HCT116 (cell line): ENCODE data around the gene KRT5.

ENCODE experiments used
- EZH2 ChIP-seq: fragments of 200-600 bp; sonication (generic); IDR thresholded peaks from 2 replicates; pipeline ENCODE4 v1.6.1; 2017; ENCODE audit warnings: antibody characterized with exemption, mixed run types
- SRF ChIP-seq: IDR thresholded peaks from 2 replicates; pipeline ENCODE4 v1.6.1; 2012; ENCODE audit warnings: low read depth
- TF ChIP-seq, protein P1 (sequence below), 3 experiments: fragments of 200-600 bp in 1 of 3; sonication (generic) in 1 of 3; IDR thresholded peaks in 2 of 3; conservative IDR thresholded peaks in 1 of 3; 2 replicates each; pipeline ENCODE4 v1.5.1; 2012 to 2017; ENCODE audit warnings: low read depth in 2 of 3, low read length in 2 of 3, antibody characterized with exemption in 1 of 3, borderline replicate concordance in 1 of 3, control low read depth in 1 of 3, mild to moderate bottlenecking in 1 of 3, mixed read lengths in 1 of 3, mixed run types in 1 of 3, moderate library complexity in 1 of 3; ENCODE audit not compliant: insufficient read depth in 1 of 3

DNA sequence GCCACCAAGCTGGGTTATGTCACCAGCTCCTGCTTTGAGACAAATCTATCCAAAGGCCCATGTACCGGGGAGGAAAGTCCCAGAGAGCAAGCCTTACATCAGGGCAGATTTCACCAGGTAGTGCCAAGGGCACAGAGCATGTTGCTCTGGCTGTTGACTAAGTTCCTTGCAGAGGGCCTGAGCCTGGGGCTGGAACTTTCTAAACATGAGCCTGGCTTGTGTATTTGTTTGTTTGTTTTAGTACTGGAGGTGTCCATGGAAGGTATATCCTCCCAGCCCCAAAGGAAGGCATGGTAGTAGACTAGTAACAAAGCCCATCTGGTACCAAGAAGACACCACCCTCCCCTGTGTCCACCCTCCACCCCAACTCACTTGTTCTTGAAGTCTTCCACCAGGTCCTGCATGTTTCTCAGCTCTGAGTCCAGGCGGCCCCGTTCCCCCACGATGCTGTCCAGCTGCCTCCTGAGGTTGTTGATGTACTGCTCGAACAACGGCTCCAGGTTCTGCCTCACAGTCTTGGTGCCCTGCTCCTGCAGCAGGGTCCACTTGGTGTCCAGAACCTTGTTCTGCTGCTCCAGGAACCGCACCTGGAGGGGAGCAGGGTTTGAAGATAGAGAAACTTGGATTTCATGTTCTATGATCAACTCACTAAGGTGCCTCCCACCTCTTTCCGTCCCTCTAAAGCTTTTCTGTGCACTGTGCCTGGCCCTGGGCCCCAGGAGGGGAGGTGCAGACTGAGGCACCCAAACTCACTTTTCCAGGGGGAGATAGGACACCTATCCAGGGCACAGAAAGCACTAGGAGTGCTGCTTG, 1.4 kb downstream of the KRT5 start:
- TF ChIP-seq, protein P1, sequence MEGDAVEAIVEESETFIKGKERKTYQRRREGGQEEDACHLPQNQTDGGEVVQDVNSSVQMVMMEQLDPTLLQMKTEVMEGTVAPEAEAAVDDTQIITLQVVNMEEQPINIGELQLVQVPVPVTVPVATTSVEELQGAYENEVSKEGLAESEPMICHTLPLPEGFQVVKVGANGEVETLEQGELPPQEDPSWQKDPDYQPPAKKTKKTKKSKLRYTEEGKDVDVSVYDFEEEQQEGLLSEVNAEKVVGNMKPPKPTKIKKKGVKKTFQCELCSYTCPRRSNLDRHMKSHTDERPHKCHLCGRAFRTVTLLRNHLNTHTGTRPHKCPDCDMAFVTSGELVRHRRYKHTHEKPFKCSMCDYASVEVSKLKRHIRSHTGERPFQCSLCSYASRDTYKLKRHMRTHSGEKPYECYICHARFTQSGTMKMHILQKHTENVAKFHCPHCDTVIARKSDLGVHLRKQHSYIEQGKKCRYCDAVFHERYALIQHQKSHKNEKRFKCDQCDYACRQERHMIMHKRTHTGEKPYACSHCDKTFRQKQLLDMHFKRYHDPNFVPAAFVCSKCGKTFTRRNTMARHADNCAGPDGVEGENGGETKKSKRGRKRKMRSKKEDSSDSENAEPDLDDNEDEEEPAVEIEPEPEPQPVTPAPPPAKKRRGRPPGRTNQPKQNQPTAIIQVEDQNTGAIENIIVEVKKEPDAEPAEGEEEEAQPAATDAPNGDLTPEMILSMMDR (IDR thresholded peaks at IDR 0.05 in 2 of 3, conservative IDR thresholded peaks at IDR 0.05 in 1 of 3; ENCODE audit: borderline replicate concordance in 1 of 3, insufficient read depth in 1 of 3, low read depth in 2 of 3, low read length in 2 of 3), result no peak
- TF ChIP-seq SRF, result no peak
- no peak for TF ChIP-seq EZH2
